T1000 (cell line): ENCODE data around the gene SPCS3.

Source experiments
- DNase-seq: peaks from one replicate; lab custom pipeline; 2025; ENCODE audit warnings: mixed read lengths; lab: John Stamatoyannopoulos, UW

Gene SPCS3

DNA sequence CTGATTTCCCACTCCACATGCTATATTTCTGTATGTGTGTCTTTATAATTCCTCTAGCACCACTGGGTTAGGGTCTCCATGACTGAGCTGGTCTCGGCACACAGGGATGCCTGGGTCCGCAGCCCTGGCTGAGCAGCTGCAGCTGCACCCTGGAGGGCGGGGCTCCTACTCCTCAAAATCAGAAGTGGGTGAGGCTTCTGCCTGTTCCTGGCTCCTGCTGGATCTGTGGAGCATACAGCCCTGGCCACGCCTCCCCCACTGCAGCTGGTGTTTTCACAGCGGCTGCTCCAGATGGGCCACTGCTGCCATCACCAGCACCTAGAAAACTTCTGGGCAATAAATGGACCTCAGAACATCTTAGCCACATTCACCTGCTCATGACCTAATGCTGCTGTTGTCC, 30.9 kb downstream of the SPCS3 start:
- DNase-seq, result no peak

DNA sequence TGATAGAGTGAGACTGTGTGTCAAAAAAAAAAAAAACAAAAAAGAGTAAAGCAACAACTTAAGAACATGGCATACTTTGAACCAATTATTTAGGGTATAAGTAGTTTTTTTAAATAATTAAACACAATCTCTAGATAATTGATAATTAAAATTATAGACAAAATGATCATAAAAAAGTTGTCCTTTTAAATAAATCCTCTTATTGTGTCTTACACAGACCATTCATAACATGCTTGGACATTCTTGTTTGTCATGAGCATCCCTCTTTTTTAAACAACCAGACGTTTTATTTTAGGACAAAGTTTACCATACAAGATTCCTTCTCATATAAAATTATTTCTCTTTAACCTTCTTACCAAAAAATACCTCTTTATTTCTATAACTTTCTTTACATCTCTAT, 35.1 kb downstream of the SPCS3 start:
- no peak for DNase-seq

DNA sequence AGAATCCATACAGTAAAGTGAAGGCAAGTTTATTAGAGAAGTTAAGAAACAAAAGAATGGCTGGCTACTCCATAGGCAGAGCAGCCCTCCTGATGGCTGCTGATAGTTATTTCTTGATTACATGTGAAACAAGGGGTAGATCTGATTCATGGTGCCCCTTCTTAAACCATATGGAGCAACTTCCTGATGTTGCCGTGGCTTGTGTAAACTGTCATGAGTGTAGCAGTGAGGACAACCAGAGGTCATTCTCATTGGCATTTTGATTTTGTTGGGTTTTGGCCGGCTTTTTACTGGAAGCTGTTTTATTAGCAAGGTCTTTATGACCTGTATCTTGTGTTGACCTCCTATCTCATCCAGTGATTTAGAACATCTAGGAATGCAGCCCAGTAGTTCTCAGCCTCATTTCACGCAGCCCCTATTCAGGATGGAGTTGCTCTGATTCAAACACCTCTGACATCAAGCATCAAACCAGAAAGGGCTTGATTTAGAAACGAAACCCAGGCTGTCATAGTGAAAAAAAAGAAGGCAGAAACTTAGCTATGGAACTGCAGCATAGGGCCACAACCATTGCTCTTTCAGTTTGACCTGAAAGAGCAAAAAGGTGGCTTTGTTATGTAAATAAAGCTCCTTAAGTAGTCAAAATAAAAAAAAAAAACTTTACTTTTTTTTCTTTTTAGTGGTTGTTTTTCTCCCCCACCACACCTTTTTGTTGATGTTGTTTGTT, 37.8 kb downstream of the SPCS3 start:
- DNase-seq, result no peak

GRCh38 chr4:176358083-176358469, 38.3 kb downstream of the SPCS3 start:
- no peak for DNase-seq

- DNase-seq, result no peak
These were observed 39.8 kb downstream of the SPCS3 start for GRCh38 chr4:176359590-176359989.

DNA sequence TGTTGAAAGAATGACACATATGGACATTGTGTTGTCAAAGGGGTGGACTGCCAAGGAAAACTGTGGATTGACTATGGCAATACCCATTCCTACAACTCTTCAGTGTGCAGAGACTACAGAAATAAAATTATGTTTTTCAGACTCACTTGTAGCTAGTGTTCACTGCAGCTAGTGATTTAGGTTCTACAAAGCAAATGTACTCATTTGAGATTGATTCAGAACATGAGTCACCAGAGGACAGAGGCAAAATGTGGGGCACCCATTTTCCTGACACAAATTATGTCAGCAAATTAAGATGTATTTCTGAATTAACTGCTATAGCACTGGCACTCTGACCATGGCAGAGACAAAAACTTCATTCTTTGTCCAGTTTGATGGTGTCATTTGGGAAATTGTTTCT, 40.7 kb downstream of the SPCS3 start:
- DNase-seq, result no peak

- no peak for DNase-seq
These were observed 43.3 kb downstream of the SPCS3 start for GRCh38 chr4:176363072-176363471.

DNA sequence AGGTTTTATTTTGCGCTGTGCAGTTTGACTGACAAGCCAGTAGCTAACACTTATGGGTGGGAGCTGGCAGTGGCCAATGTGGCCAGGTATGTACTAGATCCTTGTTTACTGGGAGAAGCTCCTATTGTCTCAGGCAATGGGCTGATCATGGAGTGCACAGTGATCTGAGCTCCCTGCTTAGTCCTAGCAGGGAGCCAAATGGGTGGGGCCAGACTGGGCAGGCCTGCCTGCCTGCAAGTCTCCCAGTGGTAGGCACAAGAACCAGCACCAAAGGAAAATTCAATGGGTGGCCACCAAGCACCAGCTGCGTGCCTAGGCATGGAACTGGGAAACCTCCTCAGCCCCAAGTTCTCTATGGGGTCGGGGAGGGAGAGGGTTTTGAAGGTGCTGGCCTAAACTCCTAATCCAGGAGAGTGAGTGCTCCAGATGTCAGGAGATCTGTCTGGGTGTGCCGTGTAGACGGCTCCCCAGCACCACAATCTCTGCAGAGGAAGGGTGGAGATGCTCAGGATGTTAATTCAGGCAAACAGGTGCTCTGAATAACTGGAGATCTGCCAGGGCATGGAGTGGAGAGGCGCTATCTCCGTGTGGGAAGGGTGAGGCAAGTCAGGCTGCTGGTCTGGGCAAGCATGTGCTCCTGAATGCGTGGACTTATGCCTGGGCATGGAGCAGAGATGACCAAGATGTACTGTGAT, 48.2 kb downstream of the SPCS3 start:
- DNase-seq, result no peak

DNA sequence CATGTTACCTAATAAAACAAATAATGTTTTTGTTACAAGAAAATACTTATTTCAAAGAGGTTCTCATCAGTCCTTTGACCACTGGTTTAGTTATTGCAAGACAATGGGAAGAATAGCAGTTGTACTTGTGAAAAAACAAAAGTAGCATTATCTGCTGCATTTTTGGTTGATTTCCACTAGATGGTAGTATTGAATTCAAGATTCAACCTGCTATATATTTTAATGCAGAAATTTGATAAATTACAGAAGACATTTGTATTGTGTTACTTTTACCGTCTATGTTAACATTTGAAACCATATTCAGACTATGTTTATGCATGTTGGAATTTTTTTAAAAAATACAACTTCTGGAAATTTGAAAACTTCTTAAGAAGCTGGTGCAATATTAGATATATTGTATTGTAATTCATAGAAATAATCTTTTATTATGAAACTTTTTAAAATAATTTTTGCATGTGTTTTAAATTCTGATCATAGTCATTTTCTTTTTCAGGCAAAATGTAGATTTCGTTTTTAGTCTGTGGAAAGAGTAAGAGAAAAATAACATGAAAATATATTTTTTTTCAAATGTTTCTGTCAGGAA, 56.4 kb downstream of the SPCS3 start:
- no peak for DNase-seq

GRCh38 chr4:176377780-176378179, 58.0 kb downstream of the SPCS3 start:
- no peak for DNase-seq

- DNase-seq, result no peak
These were observed 60.8 kb downstream of the SPCS3 start for GRCh38 chr4:176380352-176381157.
